ENCODE results near the gene RABAC1.

- TF ChIP-seq, protein P1, sequence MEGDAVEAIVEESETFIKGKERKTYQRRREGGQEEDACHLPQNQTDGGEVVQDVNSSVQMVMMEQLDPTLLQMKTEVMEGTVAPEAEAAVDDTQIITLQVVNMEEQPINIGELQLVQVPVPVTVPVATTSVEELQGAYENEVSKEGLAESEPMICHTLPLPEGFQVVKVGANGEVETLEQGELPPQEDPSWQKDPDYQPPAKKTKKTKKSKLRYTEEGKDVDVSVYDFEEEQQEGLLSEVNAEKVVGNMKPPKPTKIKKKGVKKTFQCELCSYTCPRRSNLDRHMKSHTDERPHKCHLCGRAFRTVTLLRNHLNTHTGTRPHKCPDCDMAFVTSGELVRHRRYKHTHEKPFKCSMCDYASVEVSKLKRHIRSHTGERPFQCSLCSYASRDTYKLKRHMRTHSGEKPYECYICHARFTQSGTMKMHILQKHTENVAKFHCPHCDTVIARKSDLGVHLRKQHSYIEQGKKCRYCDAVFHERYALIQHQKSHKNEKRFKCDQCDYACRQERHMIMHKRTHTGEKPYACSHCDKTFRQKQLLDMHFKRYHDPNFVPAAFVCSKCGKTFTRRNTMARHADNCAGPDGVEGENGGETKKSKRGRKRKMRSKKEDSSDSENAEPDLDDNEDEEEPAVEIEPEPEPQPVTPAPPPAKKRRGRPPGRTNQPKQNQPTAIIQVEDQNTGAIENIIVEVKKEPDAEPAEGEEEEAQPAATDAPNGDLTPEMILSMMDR (IDR thresholded peaks at IDR 0.05; ENCODE audit: low read length): no peak
- TF ChIP-seq EZH2 (IDR thresholded peaks at IDR 0.05; ENCODE audit: borderline replicate concordance, low read length): no peak
Measured at GRCh38 chr19:41960973-41961372, 1.9 kb upstream of the RABAC1 start.

Data from OCI-LY1 (cell line).